GM12872 (cell line): ENCODE results near the gene TBX21.

Source experiments
- CTCF ChIP-seq: IDR thresholded peaks from 3 replicates; pipeline ENCODE4 v1.5.1; 2011; ENCODE audit warnings: low read depth, mild to moderate bottlenecking, low read length, moderate library complexity; ENCODE audit not compliant: insufficient read depth

TBX21 gene

GRCh38 chr17:47739150-47739549 lies 6.1 kb downstream of the TBX21 start:
- no peak for TF ChIP-seq CTCF

- no peak for TF ChIP-seq CTCF
These were observed 8.2 kb downstream of the TBX21 start for GRCh38 chr17:47741109-47741792.

GRCh38 chr17:47741793-47742145 lies 8.7 kb downstream of the TBX21 start:
- no peak for TF ChIP-seq CTCF

GRCh38 chr17:47742319-47743181 lies 9.5 kb downstream of the TBX21 start:
- peak; percentile 74 for TF ChIP-seq CTCF

GRCh38 chr17:47744168-47745036 lies 11.4 kb downstream of the TBX21 start:
- no peak for TF ChIP-seq CTCF

- no peak for TF ChIP-seq CTCF
These were observed 12.0 kb downstream of the TBX21 start for GRCh38 chr17:47745037-47745380.

- TF ChIP-seq CTCF, result no peak
These were observed 18.4 kb downstream of the TBX21 start for GRCh38 chr17:47751471-47751870.
